ENCODE measurements around the gene PIP4K2C.

Gene PIP4K2C

GRCh38 chr12:57574795-57575194 lies 16.2 kb upstream of the PIP4K2C start:
- no peaks in the 10 kb centered on the region for H3K27me3 ChIP-seq
- no peak overlapping the region for H3K4me2 ChIP-seq
- H3K9me3 ChIP-seq, result no peaks in the 10 kb centered on the region
- no peak overlapping the region for H3K4me3 ChIP-seq
- no peak for TF ChIP-seq Cebpa-rat (IDR thresholded peaks at IDR 0.05)
- H3K36me3 ChIP-seq, result no peaks in the 10 kb centered on the region
- no peaks in the 10 kb centered on the region for H3K4me1 ChIP-seq
- H3K27ac ChIP-seq, result no peak overlapping the region
- no peak overlapping the region for H3K9ac ChIP-seq
- H4K20me1 ChIP-seq, result no peaks in the 10 kb centered on the region

DNA sequence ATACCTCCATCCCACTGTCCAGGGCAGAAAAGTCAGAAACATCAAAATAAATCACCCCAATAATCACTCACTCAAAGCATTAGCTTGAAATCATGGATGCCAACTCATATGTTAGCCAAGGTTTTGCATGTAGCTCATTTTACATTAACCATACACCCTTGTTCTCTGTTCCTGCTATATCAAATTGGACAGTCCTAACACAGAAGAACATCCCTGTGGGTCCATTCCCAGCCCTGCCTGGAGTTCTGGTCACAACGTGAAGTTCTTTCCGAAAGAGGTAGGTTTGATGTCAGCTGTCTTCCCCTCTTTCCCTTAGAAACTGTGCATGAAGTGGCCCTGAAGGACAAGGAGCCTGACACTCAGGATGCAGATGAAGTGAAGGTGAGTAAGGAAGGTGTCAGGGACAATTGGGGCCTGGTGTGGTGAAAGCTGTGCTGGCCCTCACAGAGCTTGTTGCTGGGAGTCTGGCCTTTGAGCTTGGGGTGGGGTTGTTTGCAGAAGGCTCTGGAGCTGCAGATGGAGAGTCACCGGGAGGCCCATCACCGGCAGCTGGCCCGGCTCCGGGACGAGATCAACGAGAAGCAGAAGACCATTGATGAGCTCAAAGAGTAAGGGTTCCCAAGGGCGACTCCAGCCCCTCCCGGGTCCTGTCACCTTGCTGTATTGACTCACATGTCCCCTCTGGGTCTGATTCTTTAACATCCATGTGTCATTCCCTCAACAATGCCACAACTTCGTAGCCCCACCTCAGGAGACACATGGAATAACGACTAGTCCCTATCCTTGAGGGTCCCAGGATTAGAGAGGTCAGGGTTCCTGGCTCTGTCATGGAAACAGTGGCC lies 15.0 kb upstream of the PIP4K2C start:
- no peak overlapping the region for H3K4me2 ChIP-seq
- no peaks in the 10 kb centered on the region for H4K20me1 ChIP-seq
- H3K27me3 ChIP-seq, result no peaks in the 10 kb centered on the region
- H3K9me3 ChIP-seq, result no peaks in the 10 kb centered on the region
- no peaks in the 10 kb centered on the region for H3K36me3 ChIP-seq
- no peak for TF ChIP-seq Cebpa-rat (IDR thresholded peaks at IDR 0.05)
- no peak overlapping the region for H3K4me3 ChIP-seq
- H3K27ac ChIP-seq, result no peak overlapping the region
- H3K9ac ChIP-seq, result no peak overlapping the region
- no peaks in the 10 kb centered on the region for H3K4me1 ChIP-seq

GRCh38 chr12:57576613-57577160 lies 14.3 kb upstream of the PIP4K2C start:
- no peak overlapping the region for H3K4me2 ChIP-seq
- H3K27ac ChIP-seq, result no peak overlapping the region
- no peak overlapping the region for H3K9ac ChIP-seq
- no peaks in the 10 kb centered on the region for H3K27me3 ChIP-seq
- H3K4me3 ChIP-seq, result no peak overlapping the region
- no peaks in the 10 kb centered on the region for H3K36me3 ChIP-seq
- no peaks in the 10 kb centered on the region for H4K20me1 ChIP-seq
- H3K4me1 ChIP-seq, result no peaks in the 10 kb centered on the region
- no peak for TF ChIP-seq Cebpa-rat (IDR thresholded peaks at IDR 0.05)
- H3K9me3 ChIP-seq, result no peaks in the 10 kb centered on the region

- Histone ChIP-seq H3K4me3 (no peak overlapping the region), H3K4me1 (no peaks in the 10 kb centered on the region), H3K27ac (no peak overlapping the region), H3K4me2 (no peak overlapping the region), H3K27me3 (no peaks in the 10 kb centered on the region), H3K36me3 (no peaks in the 10 kb centered on the region), H3K9me3 (no peaks in the 10 kb centered on the region), H4K20me1 (no peaks in the 10 kb centered on the region), H3K9ac (no peak overlapping the region)
- no peak for TF ChIP-seq Cebpa-rat (IDR thresholded peaks at IDR 0.05)
Observed at GRCh38 chr12:57577981-57578758, 12.8 kb upstream of the PIP4K2C start.

DNA sequence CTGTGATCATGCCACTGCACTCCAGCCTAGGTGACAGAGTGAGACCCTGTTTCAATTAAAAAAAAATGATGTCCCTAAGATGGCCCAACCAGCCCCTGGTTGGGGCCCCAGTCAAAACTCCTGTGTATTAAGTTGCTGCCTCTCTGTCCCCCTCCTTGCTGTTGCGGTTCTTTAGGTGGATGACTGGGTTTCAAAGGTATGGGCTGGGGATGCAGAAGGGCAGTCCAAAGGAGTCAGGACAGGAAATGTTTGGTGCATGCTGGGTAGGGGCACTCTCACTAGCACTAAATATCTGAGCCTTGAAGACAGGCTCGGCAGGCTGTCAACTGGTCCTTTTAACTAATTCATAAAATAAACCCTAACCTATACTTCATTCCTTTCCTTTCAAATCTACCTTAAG lies 12.0 kb upstream of the PIP4K2C start:
- no peaks in the 10 kb centered on the region for H3K4me1 ChIP-seq
- no peaks in the 10 kb centered on the region for H3K36me3 ChIP-seq

GRCh38 chr12:57579677-57580465 lies 11.1 kb upstream of the PIP4K2C start:
- no peaks in the 10 kb centered on the region for H3K36me3 ChIP-seq
- no peaks in the 10 kb centered on the region for H3K9me3 ChIP-seq
- H3K4me2 ChIP-seq, result no peak overlapping the region
- no peak overlapping the region for H3K27ac ChIP-seq
- H3K27me3 ChIP-seq, result 0 out of 2 replicates have a peak, but pooled peaks cover 6% of the 10 kb centered on the region
- H3K4me1 ChIP-seq, result no peaks in the 10 kb centered on the region
- H3K9ac ChIP-seq, result no peak overlapping the region
- H3K4me3 ChIP-seq, result no peak overlapping the region
- no peak for TF ChIP-seq Cebpa-rat (IDR thresholded peaks at IDR 0.05)
- H4K20me1 ChIP-seq, result no peaks in the 10 kb centered on the region

More for the DNA sequence above, 12.0 kb upstream of the PIP4K2C start:
- Histone ChIP-seq H3K9ac (no peak overlapping the region), H4K20me1 (no peaks in the 10 kb centered on the region), H3K27ac (no peak overlapping the region), H3K4me3 (no peak overlapping the region), H3K27me3 (no peaks in the 10 kb centered on the region), H3K4me2 (no peak overlapping the region), H3K9me3 (no peaks in the 10 kb centered on the region)
- no peak for TF ChIP-seq Cebpa-rat (IDR thresholded peaks at IDR 0.05)

DNA sequence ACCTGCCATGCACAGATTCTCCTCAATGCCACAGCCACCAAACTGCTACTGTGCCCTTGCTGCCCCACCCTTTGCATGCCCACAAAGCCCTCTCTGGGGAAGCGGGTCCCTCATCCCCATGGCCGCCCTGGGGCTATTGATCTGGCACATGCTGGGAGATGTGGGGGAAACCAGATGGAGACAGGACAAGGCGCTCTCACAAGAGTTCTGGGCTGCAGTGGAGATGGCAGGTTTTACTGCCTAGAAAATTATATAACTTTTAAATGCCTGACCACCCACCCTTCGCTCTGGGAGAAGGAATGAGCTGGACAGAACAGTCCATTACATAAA lies 10.6 kb upstream of the PIP4K2C start:
- no peak overlapping the region for H3K4me2 ChIP-seq
- H3K27me3 ChIP-seq, result 0 out of 2 replicates have a peak, but pooled peaks cover 8% of the 10 kb centered on the region
- H3K9me3 ChIP-seq, result no peaks in the 10 kb centered on the region
- no peak for TF ChIP-seq Cebpa-rat (IDR thresholded peaks at IDR 0.05)
- H4K20me1 ChIP-seq, result no peaks in the 10 kb centered on the region
- H3K36me3 ChIP-seq, result no peaks in the 10 kb centered on the region
- no peak overlapping the region for H3K27ac ChIP-seq
- H3K9ac ChIP-seq, result no peak overlapping the region
- H3K4me1 ChIP-seq, result no peaks in the 10 kb centered on the region
- H3K4me3 ChIP-seq, result no peak overlapping the region

- H3K36me3 ChIP-seq, result no peaks in the 10 kb centered on the region
- H3K27me3 ChIP-seq, result 0 out of 2 replicates have a peak, but pooled peaks cover 8% of the 10 kb centered on the region
- H3K27ac ChIP-seq, result no peak overlapping the region
- H4K20me1 ChIP-seq, result no peaks in the 10 kb centered on the region
- H3K4me2 ChIP-seq, result no peak overlapping the region
- no peak for TF ChIP-seq Cebpa-rat (IDR thresholded peaks at IDR 0.05)
- H3K4me1 ChIP-seq, result no peaks in the 10 kb centered on the region
- no peak overlapping the region for H3K9ac ChIP-seq
- H3K9me3 ChIP-seq, result no peaks in the 10 kb centered on the region
- H3K4me3 ChIP-seq, result no peak overlapping the region
Observed at GRCh38 chr12:57581802-57582201, 9.2 kb upstream of the PIP4K2C start.

- no peaks in the 10 kb centered on the region for H3K36me3 ChIP-seq
- no peak overlapping the region for H3K4me2 ChIP-seq
- no peak overlapping the region for H3K4me3 ChIP-seq
- no peak overlapping the region for H3K27ac ChIP-seq
- no peaks in the 10 kb centered on the region for H3K9me3 ChIP-seq
- no peaks in the 10 kb centered on the region for H4K20me1 ChIP-seq
- TF ChIP-seq Cebpa-rat (IDR thresholded peaks at IDR 0.05), result no peak
- H3K9ac ChIP-seq, result no peak overlapping the region
- H3K27me3 ChIP-seq, result 0 out of 2 replicates have a peak, but pooled peaks cover 8% of the 10 kb centered on the region
- no peaks in the 10 kb centered on the region for H3K4me1 ChIP-seq
Observed at GRCh38 chr12:57582440-57582839, 8.6 kb upstream of the PIP4K2C start.
